DMS 273 (cell line): ENCODE results near the gene PPP2CA.
"Not testable (repeated sequence)": the region's sequence is repeated elsewhere in the genome, so short reads cannot be mapped to it uniquely, and the experiment has no call there.

Source experiments
- DNase-seq: peaks from one replicate; lab custom pipeline; 2025; ENCODE audit not compliant: unreplicated experiment; lab: John Stamatoyannopoulos, UW

The PPP2CA gene

DNA sequence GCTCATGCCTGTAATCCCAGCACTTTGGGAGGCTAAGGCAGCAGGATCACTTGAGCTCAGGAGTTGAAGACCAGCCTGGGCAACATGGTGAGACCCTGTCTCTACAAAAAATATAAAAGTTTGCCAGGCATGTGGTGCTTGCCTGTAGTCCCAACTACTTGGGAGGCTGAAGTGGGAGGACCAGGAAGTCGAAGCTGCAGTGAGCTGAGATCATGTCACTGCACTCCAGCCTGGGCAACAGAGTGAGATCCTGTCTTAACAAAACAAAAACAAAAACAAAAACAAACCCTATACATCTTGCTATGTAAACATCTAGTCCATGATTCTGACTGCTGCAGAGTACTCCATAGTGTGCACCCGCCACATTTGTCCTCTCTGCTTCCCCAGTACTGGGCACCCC lies 19.8 kb upstream of the PPP2CA start:
- no peak for DNase-seq

DNA sequence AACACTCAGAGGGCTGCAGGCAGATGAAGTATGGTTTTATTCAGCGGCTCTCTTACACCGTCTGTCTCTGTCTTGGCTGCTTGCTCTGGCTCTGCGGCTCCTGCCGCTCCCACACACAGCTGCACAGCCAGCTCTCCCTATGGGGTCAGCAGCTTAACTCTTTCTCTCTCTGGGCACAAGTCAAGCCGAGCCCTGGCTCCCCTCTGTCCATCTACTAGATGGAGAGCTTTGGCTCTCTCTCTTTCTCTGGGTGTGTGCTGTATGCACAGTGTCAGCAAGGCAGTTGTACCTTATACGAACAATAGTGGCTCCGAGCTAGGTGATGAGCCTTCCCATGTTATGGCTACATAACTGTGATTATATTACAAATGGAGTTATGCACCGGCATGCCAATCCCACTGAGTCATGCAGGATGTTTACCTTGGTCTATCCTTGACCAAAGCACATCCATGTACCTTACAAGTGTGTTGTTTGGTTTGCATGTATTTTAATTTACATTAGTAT lies 19.3 kb upstream of the PPP2CA start:
- peak; percentile 70 for DNase-seq

DNA sequence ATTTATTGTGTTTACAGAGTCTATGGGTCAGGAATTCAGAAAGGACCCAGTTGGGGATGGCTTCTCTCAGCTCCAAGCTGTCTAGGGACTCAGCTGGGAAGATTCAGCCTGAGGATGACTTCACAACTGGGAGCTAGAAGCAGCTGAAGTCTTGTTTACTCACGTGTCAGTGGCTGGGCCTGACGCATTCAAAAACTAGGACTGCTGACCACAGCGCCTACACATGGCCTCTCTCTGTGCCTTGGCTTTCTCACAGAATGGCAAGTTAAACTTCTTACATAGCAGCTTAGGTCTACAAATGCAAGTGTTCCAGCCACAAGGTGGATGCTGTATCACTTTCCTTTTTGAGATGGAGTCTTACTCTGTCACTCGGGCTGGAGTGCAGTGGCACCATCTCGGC lies 16.3 kb upstream of the PPP2CA start:
- no peak for DNase-seq

DNA sequence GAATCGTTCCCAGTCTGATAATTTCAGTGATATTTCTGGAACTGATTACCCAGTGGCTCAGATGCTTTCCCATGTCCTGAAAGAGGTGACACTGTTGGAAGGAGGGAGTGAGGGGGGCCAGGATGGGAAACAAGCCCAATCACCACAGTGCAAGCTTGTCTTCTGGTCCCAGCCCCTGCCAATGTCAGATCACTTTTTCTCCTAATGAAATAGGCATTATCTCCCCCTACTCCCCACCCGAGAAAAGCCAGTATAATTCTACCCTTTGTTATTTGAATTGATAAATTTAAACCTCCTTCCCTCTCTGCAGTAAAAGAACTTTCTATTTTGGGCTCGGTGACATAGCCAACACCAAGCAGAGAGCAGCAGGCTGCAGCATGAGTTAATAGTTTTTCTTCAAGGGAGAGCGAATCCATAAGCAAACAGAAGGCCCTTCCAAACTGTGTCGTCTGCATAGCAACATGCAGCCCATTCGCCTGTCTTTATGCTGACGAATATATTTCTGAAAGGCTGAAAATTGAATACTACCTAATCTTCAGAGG lies 14.6 kb upstream of the PPP2CA start:
- peak; percentile 90 for DNase-seq

DNA sequence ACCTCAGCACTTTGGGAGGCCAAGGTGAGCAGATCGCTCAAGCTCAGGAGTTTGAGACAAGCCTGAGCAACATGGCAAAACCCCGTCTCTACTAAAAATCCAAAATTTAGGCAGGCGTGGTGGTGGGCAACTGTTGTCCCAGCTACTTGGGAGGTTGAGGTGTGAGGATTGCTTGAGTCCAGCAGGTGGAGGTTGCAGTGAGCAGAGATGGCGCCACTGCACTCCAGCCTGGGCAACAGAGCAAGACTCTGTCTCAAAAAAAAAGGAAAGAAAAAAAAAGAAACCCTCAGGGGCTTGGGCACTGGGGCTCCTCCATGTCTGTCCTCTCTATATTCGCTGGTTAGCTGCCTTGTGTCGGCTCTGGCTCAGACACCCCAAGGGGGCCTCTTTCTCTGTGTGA lies 10.9 kb upstream of the PPP2CA start:
- DNase-seq = no peak

DNA sequence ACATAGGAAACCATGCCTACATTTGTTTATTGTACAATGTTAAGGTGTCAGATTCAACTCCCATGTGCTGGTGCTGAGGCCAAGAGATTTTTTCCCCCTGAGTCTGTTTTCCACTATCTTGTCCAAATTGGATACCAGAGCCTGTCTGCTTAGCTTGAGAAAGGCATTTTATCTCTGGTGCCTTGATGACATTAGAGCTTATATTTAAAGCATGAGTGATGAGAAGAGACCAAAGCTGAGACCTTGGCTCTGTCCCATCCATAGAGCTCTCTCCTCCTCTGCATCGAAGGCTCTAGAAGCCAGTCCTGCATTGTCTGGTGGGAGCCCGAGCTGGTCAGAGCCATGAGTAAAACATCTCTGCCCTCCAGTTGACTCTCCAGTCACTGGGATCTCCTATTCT lies 10.4 kb upstream of the PPP2CA start:
- DNase-seq = no peak

DNA sequence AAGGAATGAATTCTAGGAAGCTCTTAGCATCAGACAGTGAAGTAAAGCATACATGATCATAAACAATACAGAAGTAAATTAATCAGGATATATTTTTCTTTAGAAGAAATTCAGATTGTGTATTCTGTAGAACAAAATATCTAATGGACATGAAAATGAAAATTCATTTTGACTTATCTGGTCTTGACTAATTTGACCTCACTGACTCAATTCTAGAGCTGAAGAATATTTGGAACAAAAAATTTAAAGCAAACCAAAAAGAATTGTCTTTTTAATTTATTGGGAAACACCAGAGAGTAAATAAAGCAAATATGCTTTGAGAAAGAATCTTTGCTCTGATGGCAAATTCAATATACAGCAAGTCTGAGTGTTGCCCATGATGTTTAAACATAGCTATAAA lies 2.8 kb upstream of the PPP2CA start:
- no peak for DNase-seq

DNA sequence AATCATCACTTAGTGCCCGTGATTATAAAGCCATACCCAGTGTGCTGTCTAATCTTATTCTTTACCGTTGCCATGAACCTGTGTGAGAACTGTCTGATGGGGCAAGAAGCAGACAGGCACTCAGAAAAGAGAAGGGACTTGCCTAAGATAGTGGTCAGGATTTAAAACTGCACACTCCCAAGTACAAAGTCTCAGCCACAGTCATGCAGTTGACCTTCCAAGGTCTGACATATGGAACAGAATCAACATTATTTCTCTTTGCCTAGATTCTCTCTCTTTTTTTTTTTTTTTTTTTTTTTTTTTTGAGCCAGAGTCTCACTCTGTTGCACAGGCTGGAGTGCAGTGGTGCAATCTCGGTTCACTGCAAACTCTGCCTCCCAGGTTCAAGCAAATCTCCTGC lies 1.9 kb upstream of the PPP2CA start:
- DNase-seq = no peak

DNA sequence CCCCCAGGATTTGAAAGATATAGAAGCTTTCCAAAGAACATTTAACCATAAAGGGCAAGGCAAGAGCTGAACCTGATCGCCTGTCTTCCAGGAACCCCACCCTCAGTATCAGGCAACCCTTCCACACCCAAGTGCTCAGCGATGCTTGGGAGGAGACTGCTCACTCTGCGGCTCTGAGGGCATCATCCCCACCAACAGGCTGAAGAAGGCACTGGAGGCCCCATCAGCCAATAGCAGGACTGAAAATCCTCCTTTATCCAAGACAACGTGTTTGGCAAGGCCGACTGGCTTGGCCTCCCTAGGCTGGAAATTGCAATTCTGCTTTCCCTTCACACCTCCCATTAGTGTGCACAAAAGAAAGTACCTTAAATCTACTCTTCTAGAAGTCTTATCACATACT lies 1.4 kb upstream of the PPP2CA start:
- peak; percentile 44 for DNase-seq

DNA sequence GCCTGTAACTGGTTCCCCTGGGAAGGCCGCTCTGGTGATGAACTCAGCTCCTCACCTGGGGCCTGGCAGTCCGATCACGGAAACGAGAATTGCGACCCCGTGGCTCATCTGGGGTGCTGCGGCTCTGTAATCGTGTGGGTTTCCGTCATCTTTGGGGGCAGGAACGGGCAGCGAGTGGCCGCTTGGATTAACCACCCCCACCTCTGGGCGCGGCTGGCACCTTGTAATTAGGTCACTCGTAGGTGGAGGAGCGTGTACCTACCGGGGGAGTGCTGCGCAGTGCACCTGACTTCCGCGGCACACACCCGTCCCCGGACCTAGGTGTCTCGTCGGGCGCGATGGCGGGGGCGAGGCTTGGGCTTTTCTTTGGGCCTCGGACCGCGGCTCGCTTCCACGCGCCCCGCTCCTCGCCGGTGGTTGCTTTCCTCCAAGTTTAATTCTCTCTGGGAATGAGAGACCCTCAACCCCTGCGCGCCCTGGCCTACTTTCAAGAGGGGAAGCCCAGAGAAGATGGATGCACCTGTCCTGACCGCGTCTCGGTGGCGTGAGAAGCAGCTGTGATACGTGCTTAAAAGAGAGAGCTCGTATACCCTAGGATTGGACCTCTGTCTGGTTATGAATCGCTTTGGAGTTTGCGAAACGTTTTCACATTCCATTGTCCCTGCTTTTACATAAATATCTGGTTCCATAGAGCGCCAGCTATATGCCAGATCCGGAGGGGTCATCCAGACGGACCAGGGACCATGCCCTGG lies 744 bp upstream of the PPP2CA start:
- DNase-seq = no peak

DNA sequence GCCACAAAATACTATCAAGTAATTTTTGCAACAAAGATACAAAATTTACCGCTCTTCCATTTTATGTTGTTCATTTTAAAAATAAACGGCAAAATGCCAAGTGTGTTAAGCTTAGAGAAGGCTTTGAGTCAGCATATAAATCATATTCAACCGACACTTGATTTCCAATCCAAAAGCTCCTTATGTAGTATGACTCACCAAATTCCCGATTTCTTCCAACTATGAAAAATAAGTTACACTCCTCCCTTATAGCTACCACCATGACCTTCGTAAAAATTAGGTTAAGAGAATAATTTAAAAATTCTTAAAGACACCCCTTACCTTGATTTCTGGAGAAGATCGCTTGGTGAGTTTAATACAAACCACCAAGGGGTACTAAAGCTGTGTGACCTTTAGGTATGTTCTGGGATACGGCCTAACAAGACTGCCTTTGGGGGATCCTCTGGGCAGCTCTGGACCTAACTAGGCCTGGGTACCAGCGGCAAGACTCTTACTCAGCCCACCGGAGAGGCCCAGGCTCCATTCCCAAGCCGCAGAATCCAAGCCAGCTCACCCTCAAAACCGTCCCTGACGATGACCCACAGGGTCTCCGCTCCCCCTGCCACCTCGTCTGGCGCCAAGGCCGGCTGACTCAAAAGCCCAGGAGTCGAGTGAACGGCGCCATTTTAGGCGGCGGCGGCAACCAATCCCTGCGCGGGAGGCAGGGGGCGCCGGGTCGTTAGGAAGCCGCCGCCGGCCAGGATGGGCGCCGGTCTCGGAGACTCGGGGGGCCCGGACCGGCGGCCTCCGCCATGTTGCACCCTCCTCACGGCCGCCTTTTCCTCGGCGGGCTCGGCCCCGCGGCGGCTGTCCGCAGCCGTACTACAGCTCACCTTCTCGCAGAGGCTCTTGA lies 739 bp downstream of the PPP2CA start:
- DNase-seq = peak; percentile 88

DNA sequence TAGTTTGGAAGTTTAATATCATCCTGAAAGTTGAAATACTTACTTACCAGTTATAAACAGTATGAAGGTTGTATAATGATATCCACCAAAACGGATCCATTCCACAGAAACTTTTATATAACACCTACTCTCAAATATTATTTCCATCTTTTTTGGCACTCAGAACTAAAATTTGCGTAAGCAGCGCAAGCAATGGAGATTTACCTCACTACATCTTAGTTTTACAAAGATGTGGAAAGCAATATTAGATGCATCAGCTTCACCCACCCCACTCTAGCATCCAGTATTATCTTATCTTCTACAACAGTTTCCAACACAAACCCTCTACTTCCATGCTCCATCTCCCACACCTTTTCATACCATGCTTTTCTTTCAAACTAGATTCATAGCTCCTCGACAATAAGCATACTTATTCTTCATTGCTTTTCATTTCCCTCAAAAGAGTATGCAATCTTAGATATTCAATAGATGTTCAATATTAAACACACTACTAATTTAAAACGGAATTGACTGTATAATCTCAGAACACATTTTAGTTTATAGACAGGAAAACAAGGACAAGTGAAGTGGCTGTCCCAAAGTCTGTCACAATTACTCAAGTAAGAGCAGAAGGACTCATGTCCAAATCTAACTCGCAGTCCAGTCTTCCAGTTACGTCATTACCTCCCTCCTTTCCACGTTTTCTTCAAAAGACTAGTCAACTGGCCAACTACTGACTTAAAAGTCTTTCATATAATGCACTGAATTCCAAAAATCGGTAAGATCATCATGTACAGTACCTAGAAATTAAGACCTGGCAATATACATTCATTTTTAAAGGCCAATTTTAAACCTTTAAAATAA lies 2.2 kb downstream of the PPP2CA start:
- peak; percentile 36 for DNase-seq

DNA sequence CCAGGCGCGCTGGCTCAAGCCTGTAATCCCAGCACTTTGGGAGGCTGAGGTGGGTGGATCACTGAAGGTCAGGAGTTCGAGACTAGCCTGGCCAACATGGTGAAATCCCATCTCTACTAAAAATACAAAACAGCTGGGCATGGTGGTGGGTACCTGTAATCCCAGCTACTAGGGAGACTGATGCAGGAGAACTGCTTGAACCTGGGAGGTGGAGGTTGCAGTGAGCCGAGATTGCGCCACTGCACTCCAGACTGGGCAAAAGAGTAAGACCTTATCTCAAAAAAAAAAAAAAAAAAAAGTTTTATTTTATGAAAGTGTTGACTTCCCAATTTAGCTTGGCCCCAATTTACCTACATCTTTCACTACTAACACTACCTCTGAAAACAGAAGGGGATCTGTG lies 4.2 kb downstream of the PPP2CA start:
- DNase-seq = not testable (repeated sequence)

DNA sequence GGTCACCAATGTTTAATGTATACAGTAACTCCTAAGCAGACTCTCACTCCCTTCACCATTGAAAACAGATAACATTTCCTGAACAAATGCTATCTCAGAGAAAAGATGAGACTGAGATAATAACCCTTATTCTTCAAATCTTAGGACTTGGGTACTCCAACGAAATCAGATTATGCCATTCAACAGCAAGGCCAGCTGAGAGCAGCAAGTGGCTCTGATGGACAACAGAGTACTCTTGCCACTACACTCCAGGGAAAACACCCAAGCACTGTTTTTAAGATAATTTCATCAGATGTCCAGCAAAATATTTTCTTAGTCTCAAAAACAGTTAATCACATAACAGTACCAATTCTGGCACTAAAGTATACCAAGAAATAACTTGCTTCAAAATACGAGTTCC lies 10.1 kb downstream of the PPP2CA start:
- no peak for DNase-seq

DNA sequence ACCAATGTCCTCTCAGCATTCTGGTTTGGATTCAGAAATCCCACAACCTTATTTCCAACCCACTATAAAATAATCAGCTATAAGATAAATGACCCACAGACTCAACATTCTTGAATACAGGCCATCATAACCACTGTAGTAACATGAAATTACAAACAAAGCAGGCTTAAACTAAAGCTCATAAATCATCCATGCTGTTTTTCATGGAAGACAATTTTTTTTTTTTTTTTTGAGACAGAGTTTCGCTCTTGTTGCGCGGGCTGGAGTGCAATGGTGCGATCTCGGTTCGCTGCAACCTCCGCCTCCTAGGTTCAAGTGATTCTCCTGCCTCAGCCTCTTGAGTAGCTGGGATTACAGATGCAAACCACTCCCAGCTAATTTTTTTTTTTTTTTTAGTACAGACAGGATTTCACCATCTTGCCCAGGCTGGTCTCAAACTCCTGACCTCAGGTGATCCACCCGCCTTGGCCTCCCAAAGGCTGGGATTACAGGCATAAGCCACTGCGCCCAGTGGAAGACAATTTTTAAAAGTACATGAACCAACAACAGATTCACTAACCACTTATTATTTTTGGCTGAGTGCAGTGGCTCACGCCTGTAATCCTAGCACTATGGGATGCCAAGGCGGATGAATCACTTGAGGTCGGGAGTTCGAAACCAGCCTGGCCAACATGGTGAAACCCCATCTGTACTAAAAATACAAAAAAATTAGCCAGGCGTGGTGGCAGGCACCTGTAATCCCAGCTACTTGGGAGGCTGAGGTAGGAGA lies 14.4 kb downstream of the PPP2CA start:
- not testable (repeated sequence) for DNase-seq

DNA sequence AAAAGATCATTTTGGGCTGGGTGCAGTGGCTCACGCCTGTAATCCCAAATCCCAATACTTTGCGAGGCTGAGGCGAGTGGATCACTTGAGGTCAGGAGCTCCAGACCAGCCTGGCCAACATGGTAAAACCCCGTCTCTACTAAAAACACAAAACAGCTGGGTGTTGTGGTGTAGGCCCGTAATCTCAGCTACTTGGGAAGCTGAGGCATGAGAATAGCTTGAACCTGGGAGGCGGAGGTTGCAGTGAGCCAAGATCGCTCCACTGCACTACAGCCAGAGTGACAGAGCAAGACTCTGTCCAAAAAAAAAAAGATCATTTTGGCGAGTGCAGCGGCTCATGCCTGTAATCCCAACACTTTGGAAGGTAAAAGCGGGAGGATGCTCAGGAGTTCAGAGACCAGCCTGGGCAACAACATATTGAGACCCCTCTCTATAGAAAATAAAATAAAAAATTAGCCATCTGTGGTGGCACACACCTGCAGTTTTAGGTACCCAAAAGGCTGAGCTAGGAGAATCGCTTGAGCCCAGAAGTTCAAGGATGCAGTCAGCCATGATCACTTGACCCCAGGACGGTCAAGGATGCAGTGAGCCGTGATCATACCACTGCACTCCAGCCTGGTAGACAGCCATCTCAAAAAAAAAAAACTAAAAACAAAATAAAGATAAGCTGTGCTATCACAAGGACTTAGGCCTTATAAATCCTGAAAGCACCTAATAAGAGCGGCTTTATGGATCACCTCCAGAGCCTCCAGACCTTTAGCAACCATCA lies 16.2 kb downstream of the PPP2CA start:
- DNase-seq = no peak

DNA sequence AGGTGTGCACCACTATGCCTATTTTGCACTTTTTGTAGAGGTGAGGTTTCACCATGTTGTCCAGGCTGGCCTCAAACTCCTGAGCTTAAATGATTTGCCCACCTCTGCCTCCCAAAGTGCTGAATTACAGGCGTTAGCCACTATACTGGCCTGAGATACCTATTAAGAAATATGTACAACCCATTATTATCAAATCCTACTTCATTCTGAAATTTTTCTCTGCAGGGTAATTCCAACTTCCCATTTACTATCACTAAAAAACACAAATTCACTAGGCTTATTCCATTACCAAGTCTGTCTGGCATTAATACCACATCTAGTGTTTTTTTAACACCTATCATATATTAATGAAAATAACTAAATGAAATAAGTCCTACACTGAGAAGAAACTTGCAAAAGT lies 18.2 kb downstream of the PPP2CA start:
- no peak for DNase-seq

DNA sequence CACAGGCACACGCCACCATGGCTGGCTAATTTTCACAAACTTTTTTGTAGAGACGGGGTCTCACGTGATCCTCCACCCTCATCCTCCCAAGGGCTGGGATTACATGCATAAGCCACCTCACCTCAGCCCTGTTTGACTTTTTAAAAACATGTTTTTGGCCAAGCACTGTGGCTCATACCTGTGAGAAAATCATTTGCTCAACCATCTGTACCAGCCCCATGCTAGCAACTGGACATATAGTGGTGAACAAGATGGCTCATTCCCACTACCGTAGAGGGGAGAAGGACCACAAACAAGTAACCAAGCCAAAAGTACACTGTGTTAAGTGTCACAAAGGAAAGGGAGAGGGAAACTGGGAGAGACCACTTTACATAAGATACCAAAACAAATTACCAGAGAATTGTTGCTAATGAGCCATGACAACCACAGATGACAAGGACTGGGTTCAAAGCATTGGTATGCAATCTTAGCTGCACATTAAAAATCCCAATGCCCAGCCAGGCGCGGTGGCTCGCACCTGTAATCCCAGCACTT lies 19.2 kb downstream of the PPP2CA start:
- no peak for DNase-seq

DNA sequence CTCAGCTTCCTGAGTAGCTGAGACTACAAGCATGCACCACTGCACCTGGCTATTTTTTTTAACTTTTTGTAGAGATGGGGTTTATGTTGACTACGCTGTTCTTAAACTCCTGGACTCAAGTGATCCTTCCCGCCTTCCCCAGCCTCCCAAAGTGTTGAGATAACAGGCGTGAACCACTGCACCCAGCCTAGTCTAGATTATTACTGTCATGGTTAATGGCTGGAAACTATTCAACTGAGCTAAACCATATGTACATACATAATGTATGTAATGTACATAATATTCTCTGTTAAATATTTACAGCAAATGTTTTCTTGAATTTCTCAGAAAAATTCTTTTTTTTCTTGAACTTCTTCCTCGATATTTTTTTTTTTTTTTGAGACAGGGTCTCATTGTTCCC lies 21.3 kb downstream of the PPP2CA start:
- no peak for DNase-seq
